NCI-H2029 treated with DMSO at 0.1 percent for 48 hours (cell line): ENCODE results near the gene PCCB.
A peak's percentile ranks its signal among the peaks of the same experiment; 100 is the strongest.
"Not testable (repeated sequence)": the region's sequence is repeated elsewhere in the genome, so short reads cannot be mapped to it uniquely, and the experiment has no call there.

Source experiments
- DNase-seq: peaks from one replicate; lab custom pipeline; 2025; lab: John Stamatoyannopoulos, UW

The PCCB gene

GRCh38 chr3:136263251-136263650 is 13.1 kb downstream of the PCCB start:
- no peak for DNase-seq

DNA sequence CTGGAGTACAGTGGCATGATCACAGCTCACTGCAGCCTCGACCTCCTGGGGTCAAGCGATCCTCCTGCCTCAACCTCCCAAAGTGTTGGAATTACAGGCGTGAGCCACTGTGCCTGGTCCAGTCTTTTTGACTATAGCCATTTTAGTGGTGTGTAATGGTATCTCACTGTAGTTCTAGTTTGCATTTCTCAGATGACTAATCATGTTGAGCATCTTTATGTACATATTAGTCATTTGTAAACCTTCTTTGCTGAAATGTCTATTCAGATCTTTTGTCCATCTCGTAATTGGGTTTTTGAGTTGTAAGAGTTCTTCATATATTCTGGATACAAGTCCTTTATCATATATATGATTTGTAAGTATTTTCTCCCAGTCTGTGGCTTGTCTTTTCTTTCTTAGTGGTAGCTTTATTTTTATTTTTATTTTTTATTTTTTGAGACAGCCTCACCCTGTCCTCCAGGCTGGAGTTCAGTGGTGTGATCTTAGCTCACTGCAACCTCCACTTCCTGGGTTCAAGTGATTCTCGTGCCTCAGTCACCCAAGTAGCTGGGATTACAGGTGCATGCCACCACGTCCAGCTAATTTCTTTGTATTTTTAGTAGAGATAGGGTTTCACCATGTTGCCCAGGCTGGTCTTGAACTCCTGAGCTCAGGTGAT is 16.5 kb downstream of the PCCB start:
- not testable (repeated sequence) for DNase-seq

GRCh38 chr3:136267235-136267634 is 17.1 kb downstream of the PCCB start:
- no peak for DNase-seq

GRCh38 chr3:136270179-136270578 is 20.0 kb downstream of the PCCB start:
- no peak for DNase-seq

DNA sequence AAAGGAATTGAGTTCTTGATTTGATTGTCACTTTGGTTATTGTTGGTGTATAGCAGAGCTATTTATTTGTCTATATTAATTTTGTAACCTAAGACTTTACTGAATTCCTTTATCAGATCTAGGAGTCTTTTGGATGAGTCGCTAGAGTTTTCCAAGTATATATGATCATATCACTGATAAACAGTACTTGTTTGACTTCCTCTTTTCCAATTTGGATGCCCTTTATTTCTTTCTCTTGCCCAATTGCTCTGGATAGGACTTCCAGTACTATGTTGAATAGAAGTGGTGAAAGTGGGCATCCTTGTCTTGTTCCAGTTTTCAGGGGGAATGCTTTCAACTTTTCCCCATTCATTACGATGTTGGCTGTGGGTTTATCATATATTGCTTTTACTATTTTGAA is 21.5 kb downstream of the PCCB start:
- DNase-seq: not testable (repeated sequence)

- DNase-seq: no peak
These were observed 26.1 kb downstream of the PCCB start for GRCh38 chr3:136276049-136276755.

GRCh38 chr3:136277115-136277514 is 27.0 kb downstream of the PCCB start:
- peak; percentile 60 for DNase-seq

GRCh38 chr3:136277634-136278033 is 27.5 kb downstream of the PCCB start:
- DNase-seq: no peak

DNA sequence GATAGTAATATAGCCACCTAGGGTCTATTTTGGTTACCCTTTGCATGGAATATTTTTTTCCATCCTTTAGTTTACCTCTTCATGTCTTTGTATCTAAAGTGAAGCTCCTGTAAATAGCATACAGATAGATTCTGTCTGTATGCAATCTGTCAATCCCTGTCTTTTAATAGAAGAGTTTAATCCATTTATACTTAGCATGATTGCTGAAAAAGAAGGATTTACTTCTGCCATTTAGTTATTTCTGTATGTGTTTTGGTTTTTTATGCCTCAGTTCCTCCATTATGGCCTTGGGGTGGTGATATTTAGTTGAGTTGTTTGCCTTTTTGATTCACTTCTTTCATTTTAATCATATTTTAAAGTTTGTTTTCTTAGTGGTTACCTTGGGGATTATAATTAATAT is 29.0 kb downstream of the PCCB start:
- no peak for DNase-seq

GRCh38 chr3:136280961-136281360 is 30.8 kb downstream of the PCCB start:
- DNase-seq: no peak

DNA sequence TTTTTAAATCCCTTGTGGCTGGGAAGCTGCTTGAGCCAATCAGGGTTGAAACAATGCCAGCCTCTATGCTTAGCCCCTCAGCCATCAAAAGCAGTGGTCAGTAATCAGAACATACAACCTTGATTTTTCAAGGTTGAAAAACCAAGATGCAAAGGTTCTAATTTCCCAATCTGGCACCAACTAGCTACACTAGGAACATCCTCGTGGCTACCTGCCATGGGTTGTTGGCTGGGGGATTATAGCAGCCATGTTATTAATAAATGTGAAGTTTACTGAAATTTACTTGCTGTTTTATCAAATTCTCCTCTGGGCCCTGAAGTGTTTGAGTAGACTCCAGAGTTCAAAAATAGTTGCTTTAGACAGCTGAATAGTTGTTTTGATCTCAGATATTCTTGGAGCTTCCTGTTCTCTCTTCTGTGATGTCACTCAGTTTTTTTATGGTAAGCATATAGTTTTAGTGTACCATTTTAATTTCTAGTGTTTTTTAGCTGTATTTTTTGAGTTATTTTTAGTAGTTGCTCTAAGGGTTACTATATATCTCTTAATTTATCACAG is 31.9 kb downstream of the PCCB start:
- no peak for DNase-seq

DNA sequence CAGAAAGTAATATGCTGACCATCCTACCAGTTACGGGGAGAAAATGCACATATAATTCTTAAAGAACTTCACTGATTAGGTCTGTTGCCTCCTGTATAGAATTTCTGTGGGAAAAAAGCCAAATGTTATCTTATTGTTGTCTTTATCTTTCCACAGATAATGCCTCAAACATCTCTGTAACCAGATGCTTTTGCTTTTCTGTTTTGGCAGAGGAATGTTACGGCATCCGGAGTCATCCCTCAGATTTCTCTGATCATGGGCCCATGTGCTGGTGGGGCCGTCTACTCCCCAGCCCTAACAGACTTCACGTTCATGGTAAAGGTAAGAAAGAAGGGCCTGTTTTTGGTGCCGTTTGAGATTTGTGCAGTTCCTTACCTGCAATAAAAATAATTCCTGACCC is 33.5 kb downstream of the PCCB start:
- no peak for DNase-seq

GRCh38 chr3:136291302-136291701 is 41.2 kb downstream of the PCCB start:
- DNase-seq: no peak

DNA sequence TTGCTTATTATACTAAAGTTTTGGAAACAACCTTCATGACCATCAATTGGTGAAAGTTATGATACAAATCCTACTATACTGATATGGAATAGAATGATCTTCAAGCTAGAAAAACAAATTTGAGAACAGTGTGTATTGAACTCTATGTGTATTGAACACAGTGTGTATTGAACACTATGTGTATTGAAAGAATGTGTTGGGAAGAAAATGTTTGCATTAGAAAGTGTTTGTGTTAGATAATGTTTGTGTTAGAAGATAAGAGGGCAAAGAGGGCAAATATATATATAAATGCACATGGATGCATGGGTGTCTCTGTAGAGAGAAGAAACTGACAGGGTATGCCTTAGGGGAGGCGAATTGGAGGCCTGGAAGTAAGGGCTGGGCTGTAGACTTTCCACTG is 42.4 kb downstream of the PCCB start:
- DNase-seq: no peak

DNA sequence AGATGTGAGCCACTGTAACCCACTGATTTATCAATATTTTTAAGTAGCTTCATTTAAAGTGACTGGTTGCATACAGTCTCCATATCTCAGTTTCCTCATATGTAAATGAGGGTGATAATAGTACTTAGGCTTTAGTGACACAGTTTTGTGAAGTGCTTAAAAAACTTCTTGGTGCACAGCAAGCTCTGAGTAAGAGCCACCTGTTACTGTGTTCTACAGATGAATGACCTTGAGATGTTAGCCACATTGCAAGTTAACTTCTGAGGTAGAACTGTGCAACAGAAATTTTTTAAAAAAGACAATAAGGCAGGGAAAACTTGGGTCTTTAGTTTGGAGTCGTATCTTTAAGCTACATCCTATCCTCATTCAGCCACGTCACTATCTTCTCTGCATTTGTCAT is 43.1 kb downstream of the PCCB start:
- no peak for DNase-seq

DNA sequence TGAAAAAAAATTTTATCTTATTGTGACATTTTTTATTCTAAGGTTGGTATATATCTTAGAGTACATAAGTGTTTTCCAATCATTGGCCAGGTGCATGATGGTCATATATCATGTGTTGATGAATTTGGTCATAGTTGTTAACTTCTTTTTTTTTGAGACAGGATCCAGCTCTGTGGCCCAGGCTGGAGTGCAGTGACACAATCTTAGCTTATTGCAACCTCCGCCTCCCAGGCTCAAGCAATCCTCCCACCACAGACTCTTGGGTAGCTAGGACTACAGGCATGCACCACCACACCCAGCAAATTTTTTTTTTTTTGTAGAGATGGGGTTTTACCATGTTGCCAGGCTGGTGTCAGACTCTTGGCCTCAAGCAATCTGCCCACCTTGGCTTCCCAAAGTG is 44.0 kb downstream of the PCCB start:
- no peak for DNase-seq

- DNase-seq: no peak
These were observed 46.8 kb downstream of the PCCB start for GRCh38 chr3:136296960-136297359.

GRCh38 chr3:136297826-136298225 is 47.7 kb downstream of the PCCB start:
- DNase-seq: no peak

DNA sequence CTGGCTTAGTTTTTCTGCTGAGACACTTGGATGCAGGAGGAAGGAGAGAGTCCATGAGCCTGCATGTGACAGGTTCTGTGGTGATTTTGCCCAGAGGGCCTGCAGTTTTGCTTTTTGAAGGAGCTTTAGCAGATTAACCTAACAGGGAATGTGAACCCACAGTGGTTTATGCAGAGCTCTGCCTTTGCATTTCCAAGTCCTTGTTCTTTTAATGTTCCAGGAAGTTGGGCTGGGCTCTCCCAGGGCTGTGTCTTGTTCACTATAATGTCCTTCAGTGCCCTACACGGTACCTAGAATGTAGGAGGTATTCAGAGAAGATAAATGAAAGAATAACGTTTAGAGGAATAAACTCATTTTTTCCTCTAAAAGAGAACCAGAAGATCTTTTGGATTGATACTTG is 50.3 kb downstream of the PCCB start:
- DNase-seq: no peak

GRCh38 chr3:136305879-136306278 is 55.7 kb downstream of the PCCB start:
- peak; percentile 44 for DNase-seq

GRCh38 chr3:136311261-136311660 is 61.1 kb downstream of the PCCB start:
- DNase-seq: no peak

DNA sequence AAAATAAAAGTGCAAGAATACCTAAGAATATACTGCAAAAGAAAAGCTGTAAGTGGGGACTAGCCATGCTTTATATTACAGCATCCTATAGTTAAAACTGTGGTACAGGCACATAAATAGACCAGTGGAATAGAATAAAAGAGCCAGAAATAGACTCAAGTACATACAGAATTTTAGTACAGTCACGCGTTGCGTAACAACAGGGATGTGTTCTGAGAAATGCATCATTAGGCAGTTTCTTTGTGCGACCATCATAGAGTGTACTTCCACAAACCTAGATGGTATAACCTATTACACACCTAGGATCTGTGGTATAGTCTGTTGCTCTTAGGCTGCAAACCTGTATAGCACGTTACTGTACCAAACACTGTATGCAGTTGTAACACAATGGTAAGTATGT is 61.8 kb downstream of the PCCB start:
- DNase-seq: no peak

DNA sequence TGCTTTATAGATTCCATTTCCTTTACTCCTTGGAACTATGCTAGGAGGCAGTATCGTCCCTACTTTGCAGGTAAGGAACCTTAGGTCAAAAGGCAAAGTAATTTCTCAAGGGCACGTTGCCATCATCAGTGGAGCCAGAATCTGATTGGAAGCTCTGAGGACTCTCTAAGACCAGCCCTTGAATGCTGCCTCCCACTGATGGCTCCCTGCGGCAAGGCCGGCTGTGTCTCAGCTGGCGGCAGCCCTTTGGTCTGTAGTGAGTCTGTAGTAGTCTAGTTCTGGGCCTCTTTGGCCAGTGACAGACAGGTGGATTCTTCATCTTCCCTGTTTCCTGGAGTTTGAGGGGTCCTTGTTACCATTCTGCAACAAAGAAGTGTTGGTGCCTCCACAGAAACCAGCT is 76.2 kb downstream of the PCCB start:
- no peak for DNase-seq

GRCh38 chr3:136327671-136328070 is 77.5 kb downstream of the PCCB start:
- no peak for DNase-seq
